Measurements from ENCODE around the gene AQP12A.
"Not testable (repeated sequence)": the region's sequence is repeated elsewhere in the genome, so short reads cannot be mapped to it uniquely, and the experiment has no call there.

AQP12A gene, protein sequence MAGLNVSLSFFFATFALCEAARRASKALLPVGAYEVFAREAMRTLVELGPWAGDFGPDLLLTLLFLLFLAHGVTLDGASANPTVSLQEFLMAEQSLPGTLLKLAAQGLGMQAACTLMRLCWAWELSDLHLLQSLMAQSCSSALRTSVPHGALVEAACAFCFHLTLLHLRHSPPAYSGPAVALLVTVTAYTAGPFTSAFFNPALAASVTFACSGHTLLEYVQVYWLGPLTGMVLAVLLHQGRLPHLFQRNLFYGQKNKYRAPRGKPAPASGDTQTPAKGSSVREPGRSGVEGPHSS

DNA sequence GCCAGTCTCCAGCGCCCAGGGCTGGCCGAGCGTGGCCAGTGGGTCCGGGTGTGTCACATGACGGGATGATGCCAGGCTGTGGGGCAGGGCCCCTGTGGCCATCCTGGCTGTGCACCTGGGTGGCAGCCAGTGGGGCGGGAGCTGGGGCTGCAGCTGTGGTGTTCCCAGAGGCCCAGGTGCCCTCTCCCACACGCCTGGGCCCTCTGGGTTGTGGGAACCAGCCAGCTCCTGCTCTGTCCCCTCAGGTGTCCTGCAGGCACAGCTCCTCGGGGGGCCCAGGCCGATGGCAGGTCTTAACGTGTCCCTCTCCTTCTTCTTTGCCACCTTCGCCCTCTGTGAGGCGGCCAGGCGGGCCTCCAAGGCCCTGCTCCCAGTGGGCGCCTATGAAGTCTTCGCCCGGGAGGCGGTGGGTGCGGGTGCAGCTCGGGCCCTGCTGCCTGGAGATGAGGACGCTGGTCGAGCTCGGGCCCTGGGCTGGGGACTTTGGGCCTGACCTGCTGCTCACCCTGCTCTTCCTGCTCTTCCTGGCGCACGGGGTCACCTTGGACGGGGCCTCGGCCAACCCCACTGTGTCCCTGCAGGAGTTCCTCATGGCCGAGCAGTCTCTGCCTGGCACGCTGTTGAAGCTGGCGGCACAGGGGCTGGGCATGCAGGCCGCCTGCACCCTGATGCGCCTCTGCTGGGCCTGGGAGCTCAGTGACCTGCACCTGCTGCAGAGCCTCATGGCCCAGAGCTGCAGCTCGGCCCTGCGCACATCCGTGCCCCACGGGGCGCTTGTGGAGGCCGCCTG is at the start of gene AQP12A:
AQP12A (plus strand) TSS at position 236 of the 790 bp plus-strand sequence; CDS start at position 284, 48 bp downstream.
- H3K4me3 ChIP-seq (ENCODE audit: low read length); DNase-seq (ENCODE audit: low read depth): not testable (repeated sequence)

DNA sequence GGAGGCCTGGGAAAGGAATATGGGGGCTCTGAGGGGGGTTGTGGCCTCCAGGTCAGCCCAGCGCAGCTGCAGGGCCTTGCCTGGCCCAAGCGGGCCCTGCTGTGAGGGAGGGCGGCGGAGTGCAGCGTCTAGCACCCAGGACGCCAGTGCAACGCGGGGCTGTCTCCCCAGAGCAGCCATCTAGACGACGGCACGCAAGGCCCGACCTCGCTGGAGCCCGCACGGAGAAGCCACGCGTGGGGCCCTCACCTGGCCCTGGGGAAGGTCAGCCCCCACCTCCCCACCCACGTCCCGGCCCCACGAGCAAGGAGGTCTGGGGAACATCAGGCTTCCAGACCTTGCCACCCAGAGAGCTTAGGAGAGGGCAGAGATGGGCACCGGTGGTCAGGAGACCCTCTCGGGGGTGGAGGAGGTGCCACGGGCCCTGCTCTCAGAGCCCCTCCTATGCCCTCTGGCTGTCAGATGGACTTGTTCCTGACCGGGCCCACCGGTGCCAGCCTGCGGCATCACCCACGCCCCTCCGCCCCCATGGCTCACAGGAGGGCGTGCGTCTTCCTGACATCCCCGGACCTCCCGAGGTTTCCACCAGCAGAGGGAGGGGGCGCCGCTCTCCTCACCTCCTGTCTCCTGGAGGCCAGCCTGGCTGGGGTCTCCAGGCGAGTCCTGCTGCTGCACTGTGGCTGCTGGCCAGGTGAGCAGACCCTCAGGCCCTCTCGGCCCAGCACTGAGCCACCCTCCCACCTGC is 49.4 kb upstream of the AQP12A start:
- H3K4me3 ChIP-seq (ENCODE audit: low read length): no peak overlapping the region
- no peak for DNase-seq (ENCODE audit: low read depth)
- TF ChIP-seq, protein P1, sequence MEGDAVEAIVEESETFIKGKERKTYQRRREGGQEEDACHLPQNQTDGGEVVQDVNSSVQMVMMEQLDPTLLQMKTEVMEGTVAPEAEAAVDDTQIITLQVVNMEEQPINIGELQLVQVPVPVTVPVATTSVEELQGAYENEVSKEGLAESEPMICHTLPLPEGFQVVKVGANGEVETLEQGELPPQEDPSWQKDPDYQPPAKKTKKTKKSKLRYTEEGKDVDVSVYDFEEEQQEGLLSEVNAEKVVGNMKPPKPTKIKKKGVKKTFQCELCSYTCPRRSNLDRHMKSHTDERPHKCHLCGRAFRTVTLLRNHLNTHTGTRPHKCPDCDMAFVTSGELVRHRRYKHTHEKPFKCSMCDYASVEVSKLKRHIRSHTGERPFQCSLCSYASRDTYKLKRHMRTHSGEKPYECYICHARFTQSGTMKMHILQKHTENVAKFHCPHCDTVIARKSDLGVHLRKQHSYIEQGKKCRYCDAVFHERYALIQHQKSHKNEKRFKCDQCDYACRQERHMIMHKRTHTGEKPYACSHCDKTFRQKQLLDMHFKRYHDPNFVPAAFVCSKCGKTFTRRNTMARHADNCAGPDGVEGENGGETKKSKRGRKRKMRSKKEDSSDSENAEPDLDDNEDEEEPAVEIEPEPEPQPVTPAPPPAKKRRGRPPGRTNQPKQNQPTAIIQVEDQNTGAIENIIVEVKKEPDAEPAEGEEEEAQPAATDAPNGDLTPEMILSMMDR (conservative IDR thresholded peaks at IDR 0.05; ENCODE audit: low read depth, low read length): no peak

DNA sequence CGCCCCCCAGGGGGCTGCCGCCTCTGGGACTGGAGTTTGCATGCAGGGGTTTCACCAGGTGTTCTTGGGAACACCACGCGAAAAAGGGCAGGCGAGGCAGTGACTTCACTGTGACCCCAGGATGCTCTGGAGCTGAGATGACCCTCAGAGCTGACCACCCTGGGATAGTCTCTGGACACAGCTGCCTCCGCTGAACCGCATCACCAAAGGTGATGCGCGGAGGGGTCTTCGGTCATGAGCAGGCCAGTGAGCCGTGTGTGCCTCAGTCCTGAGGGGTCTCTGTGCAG is 48.9 kb upstream of the AQP12A start:
- no peak overlapping the region for H3K4me3 ChIP-seq (ENCODE audit: low read length)
- TF ChIP-seq, protein P1 (conservative IDR thresholded peaks at IDR 0.05; ENCODE audit: low read depth, low read length): no peak
- no peak for DNase-seq (ENCODE audit: low read depth)

DNA sequence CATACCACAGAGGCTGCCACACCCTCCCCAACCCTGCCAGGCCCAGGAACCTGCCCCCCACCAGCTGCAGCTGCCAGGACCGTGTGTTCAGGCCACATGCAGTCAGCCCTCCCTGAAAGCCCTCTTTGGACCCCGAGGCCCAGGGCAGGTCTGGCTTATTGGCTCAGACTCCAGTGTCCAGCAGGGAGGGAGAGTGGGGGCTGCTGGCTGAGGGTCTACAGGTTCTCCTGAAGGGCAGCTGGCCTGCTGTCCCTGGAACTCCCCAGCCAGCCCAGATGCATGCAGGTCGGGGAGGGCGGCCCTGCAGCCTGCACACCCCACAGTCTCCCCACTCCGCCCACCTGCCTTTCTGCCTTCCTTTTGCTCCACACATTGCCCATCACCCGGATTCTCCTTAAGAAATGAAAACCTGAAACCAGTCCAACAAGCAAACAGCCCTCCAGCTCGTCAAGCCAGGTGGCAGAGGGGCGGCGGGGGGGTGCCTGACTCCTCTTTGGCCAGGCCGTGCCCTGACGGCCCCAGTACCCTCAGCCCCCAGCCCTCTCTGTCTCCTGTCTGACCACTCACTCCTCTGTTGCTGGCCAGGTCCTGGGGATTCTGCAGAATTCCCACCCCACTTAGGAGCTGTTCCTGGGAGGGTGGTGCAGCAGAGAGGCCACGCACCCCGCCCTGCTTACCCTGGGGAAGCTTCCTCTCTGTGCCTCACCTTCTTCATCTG is 48.4 kb upstream of the AQP12A start:
- DNase-seq (ENCODE audit: low read depth): no peak
- H3K4me3 ChIP-seq (ENCODE audit: low read length): no peak overlapping the region
- TF ChIP-seq, protein P1 (conservative IDR thresholded peaks at IDR 0.05; ENCODE audit: low read depth, low read length): no peak

DNA sequence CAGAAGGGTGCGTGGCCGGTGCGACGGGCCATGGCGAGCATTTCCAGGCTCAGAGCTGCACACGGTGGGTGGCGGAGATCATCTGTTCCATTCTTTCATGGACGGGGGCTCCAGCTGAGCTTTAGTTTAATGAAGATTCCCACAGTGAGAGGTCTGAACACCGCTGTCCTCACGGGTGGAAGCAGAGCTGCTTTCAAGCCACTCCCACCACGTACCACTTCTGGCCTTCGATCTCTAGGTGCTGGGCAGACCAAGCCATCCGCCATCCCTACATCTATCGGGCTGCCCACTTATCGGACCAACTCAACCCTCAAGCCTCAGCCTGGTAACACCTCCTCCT is 47.9 kb upstream of the AQP12A start:
- DNase-seq (ENCODE audit: low read depth): no peak

DNA sequence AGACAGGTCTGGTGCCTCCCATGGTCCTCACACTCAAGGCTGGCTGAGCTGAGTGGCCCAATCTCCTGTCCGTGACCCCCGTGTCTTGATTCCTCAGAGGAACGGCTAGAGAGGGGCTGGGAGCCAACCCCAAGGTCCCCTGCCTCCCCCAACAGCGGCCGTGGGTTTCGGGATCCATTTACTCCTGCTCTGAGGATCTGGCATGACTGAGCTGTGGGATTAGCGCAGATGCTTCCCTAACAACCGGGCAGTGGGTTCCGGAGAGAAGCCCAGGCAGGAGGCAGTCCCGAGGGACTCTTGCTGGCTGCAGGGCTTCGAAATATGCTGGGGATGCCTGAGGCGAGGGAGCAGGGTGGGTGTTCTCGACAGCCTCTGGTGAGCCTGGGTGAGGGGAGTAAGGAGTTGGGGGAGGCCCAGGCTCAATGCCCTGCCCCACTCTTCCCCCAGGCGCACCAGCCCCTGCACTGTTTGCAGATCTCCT is 47.5 kb upstream of the AQP12A start:
- no peak for DNase-seq (ENCODE audit: low read depth)
- TF ChIP-seq, protein P1 (conservative IDR thresholded peaks at IDR 0.05; ENCODE audit: low read depth, low read length): no peak
- H3K4me3 ChIP-seq (ENCODE audit: low read length): no peak overlapping the region

More for the DNA sequence above, 47.9 kb upstream of the AQP12A start:
- no peak overlapping the region for H3K4me3 ChIP-seq (ENCODE audit: low read length)
- TF ChIP-seq, protein P1 (conservative IDR thresholded peaks at IDR 0.05; ENCODE audit: low read depth, low read length): no peak

DNA sequence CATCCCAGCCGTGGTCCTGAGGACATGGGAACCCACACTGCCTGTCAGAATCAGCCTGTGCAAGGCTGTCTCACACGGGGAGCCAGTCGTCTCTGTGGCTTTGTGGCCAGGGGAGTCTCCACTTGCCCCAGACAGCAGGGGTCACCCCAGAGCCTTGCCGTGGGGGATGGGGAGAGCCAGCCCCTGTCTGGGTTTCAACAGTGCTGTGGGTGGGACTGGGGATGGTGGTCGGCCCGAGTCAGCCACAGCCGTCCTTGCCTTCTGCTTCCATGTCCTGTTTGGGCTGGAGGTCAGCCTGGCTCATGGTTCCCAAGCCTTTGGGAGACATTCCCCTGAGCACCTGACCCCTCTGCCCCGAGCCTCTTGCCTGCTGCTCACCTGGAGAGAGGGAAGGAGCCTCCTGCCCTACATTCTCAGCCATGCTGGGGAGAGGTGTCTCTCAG is 46.8 kb upstream of the AQP12A start:
- TF ChIP-seq, protein P1 (conservative IDR thresholded peaks at IDR 0.05; ENCODE audit: low read depth, low read length): no peak
- DNase-seq (ENCODE audit: low read depth): no peak
- no peak overlapping the region for H3K4me3 ChIP-seq (ENCODE audit: low read length)
